IPS-20b (cell line): ENCODE data around the gene ITPR3.

Experiments
- H3K27ac ChIP-seq: one replicate; pipeline ENCODE4 v1.5.1; 2013; ENCODE audit warnings: low read length
- H3K27me3 ChIP-seq: 2 replicates; pipeline ENCODE4 v1.6.1; 2013; ENCODE audit warnings: mild to moderate bottlenecking, low read length, inconsistent platforms; ENCODE audit not compliant: insufficient read depth
- H3K36me3 ChIP-seq: 2 replicates; pipeline ENCODE4 v1.6.1; 2013; ENCODE audit warnings: low read depth, mild to moderate bottlenecking, inconsistent platforms, low read length, moderate library complexity; ENCODE audit not compliant: insufficient read depth
- H3K4me1 ChIP-seq: 2 replicates; pipeline ENCODE4 v1.6.1; 2013; ENCODE audit warnings: mild to moderate bottlenecking, control low read depth, inconsistent platforms, low read length, moderate library complexity; ENCODE audit not compliant: insufficient read depth
- H3K4me3 ChIP-seq: 2 replicates; pipeline ENCODE4 v1.5.1; 2013; ENCODE audit warnings: mild to moderate bottlenecking, low read length, inconsistent platforms
- H3K9ac ChIP-seq: 2 replicates; pipeline ENCODE4 v1.6.1; 2013; ENCODE audit warnings: low read depth, mild to moderate bottlenecking, inconsistent platforms, low read length, moderate library complexity
- H3K9me3 ChIP-seq: 2 replicates; pipeline ENCODE4 v1.6.1; 2013; ENCODE audit warnings: mild to moderate bottlenecking, low read depth, low read length, inconsistent platforms; ENCODE audit not compliant: insufficient read depth

Gene ITPR3

GRCh38 chr6:33732385-33732784 is 111.3 kb downstream of the ITPR3 start:
- H3K9me3 ChIP-seq = no peaks in the 10 kb centered on the region
- no peak overlapping the region for H3K27ac ChIP-seq
- H3K4me3 ChIP-seq = no peak overlapping the region
- 0 out of 2 replicates have a peak, but pooled peaks cover under 1% of the 10 kb centered on the region for H3K4me1 ChIP-seq
- no peaks in the 10 kb centered on the region for H3K27me3 ChIP-seq
- no peaks in the 10 kb centered on the region for H3K36me3 ChIP-seq
- H3K9ac ChIP-seq = no peak overlapping the region

GRCh38 chr6:33732817-33733708 is 111.9 kb downstream of the ITPR3 start:
- H3K36me3 ChIP-seq = no peaks in the 10 kb centered on the region
- no peak overlapping the region for H3K9ac ChIP-seq
- no peaks in the 10 kb centered on the region for H3K27me3 ChIP-seq
- H3K4me1 ChIP-seq = no peaks in the 10 kb centered on the region
- no peak overlapping the region for H3K27ac ChIP-seq
- no peaks in the 10 kb centered on the region for H3K9me3 ChIP-seq
- H3K4me3 ChIP-seq = no peak overlapping the region

- Histone ChIP-seq H3K9me3 (no peaks in the 10 kb centered on the region), H3K4me3 (no peak overlapping the region), H3K9ac (no peak overlapping the region), H3K27me3 (no peaks in the 10 kb centered on the region), H3K27ac (no peak overlapping the region), H3K4me1 (no peaks in the 10 kb centered on the region), H3K36me3 (no peaks in the 10 kb centered on the region)
These were observed 112.5 kb downstream of the ITPR3 start for GRCh38 chr6:33733709-33734007.

GRCh38 chr6:33735216-33735615 is 114.1 kb downstream of the ITPR3 start:
- H3K36me3 ChIP-seq = no peaks in the 10 kb centered on the region
- H3K27me3 ChIP-seq = no peaks in the 10 kb centered on the region
- no peaks in the 10 kb centered on the region for H3K9me3 ChIP-seq
- no peak overlapping the region for H3K9ac ChIP-seq
- H3K27ac ChIP-seq = no peak overlapping the region
- H3K4me3 ChIP-seq = no peak overlapping the region
- no peaks in the 10 kb centered on the region for H3K4me1 ChIP-seq

GRCh38 chr6:33737267-33738026 is 116.3 kb downstream of the ITPR3 start:
- no peaks in the 10 kb centered on the region for H3K27me3 ChIP-seq

GRCh38 chr6:33738153-33738552 is 117.0 kb downstream of the ITPR3 start:
- no peak overlapping the region for H3K4me3 ChIP-seq
- H3K4me1 ChIP-seq = no peaks in the 10 kb centered on the region
- H3K9ac ChIP-seq = no peak overlapping the region
- H3K27me3 ChIP-seq = no peaks in the 10 kb centered on the region
- H3K9me3 ChIP-seq = no peaks in the 10 kb centered on the region
- no peaks in the 10 kb centered on the region for H3K36me3 ChIP-seq
- no peak overlapping the region for H3K27ac ChIP-seq

More at GRCh38 chr6:33737267-33738026, 116.3 kb downstream of the ITPR3 start:
- no peaks in the 10 kb centered on the region for H3K36me3 ChIP-seq
- no peak overlapping the region for H3K4me3 ChIP-seq
- H3K9ac ChIP-seq = no peak overlapping the region
- no peak overlapping the region for H3K27ac ChIP-seq
- no peaks in the 10 kb centered on the region for H3K4me1 ChIP-seq
- no peaks in the 10 kb centered on the region for H3K9me3 ChIP-seq

GRCh38 chr6:33738879-33739278 is 117.8 kb downstream of the ITPR3 start:
- no peaks in the 10 kb centered on the region for H3K9me3 ChIP-seq
- H3K4me3 ChIP-seq = no peak overlapping the region
- H3K27me3 ChIP-seq = no peaks in the 10 kb centered on the region
- no peaks in the 10 kb centered on the region for H3K36me3 ChIP-seq
- H3K9ac ChIP-seq = no peak overlapping the region
- no peaks in the 10 kb centered on the region for H3K4me1 ChIP-seq
- H3K27ac ChIP-seq = no peak overlapping the region

GRCh38 chr6:33739571-33739970 is 118.4 kb downstream of the ITPR3 start:
- Histone ChIP-seq H3K36me3 (no peaks in the 10 kb centered on the region), H3K9ac (no peak overlapping the region), H3K9me3 (no peaks in the 10 kb centered on the region), H3K4me1 (no peaks in the 10 kb centered on the region; the same call in 1 of the 2 replicates), H3K4me3 (no peak overlapping the region), H3K27ac (no peak overlapping the region), H3K27me3 (no peaks in the 10 kb centered on the region)

- Histone ChIP-seq H3K4me3 (no peak overlapping the region), H3K36me3 (no peaks in the 10 kb centered on the region), H3K9me3 (no peaks in the 10 kb centered on the region), H3K27ac (no peak overlapping the region), H3K4me1 (peaks cover 3% of the 10 kb centered on the region), H3K9ac (no peak overlapping the region), H3K27me3 (no peaks in the 10 kb centered on the region)
These were observed 119.1 kb downstream of the ITPR3 start for GRCh38 chr6:33740204-33740608.

- Histone ChIP-seq H3K4me3 (no peak overlapping the region), H3K9me3 (no peaks in the 10 kb centered on the region), H3K27me3 (no peaks in the 10 kb centered on the region), H3K4me1 (peaks cover 8% of the 10 kb centered on the region), H3K36me3 (no peaks in the 10 kb centered on the region), H3K9ac (no peak overlapping the region), H3K27ac (no peak overlapping the region)
These were observed 119.7 kb downstream of the ITPR3 start for GRCh38 chr6:33740794-33741193.

GRCh38 chr6:33742092-33742491 is 121.0 kb downstream of the ITPR3 start:
- H3K9ac ChIP-seq = no peak overlapping the region

GRCh38 chr6:33742837-33743236 is 121.7 kb downstream of the ITPR3 start:
- Histone ChIP-seq H3K9ac (no peak overlapping the region), H3K36me3 (no peaks in the 10 kb centered on the region), H3K4me1 (peaks cover 21% of the 10 kb centered on the region), H3K27me3 (no peaks in the 10 kb centered on the region), H3K4me3 (no peak overlapping the region), H3K27ac (no peak overlapping the region), H3K9me3 (no peaks in the 10 kb centered on the region)

More at GRCh38 chr6:33742092-33742491, 121.0 kb downstream of the ITPR3 start:
- no peaks in the 10 kb centered on the region for H3K27me3 ChIP-seq
- no peak overlapping the region for H3K4me3 ChIP-seq
- H3K36me3 ChIP-seq = no peaks in the 10 kb centered on the region
- H3K4me1 ChIP-seq = peaks cover 18% of the 10 kb centered on the region
- no peak overlapping the region for H3K27ac ChIP-seq
- H3K9me3 ChIP-seq = no peaks in the 10 kb centered on the region
